Neural cell (in vitro differentiated cells): ENCODE data around the gene PRKD1. TPM values are rescaled to one million over a fixed set of nuclear protein-coding genes. Genes with fewer than 3 reads are reported as not detected.

Source experiments
- H2AFZ ChIP-seq: fragments of 200-600, 300-800 bp; sonication (generic), shearing (Covaris generic); 2 replicates; pipeline ENCODE4 v1.6.0; 2014; ENCODE audit warnings: low read depth, mild to moderate bottlenecking, antibody characterized with exemption, low read length, moderate library complexity
- H3F3A ChIP-seq: fragments of 200-600 bp; shearing (Covaris generic); 2 replicates; pipeline ENCODE4 v1.6.1; 2016; ENCODE audit warnings: mild to moderate bottlenecking, moderate library complexity, mixed read lengths, antibody characterized with exemption, low read length; ENCODE audit not compliant: insufficient read depth, poor library complexity, severe bottlenecking
- H3K27ac ChIP-seq: fragments of 200-600, 300-800 bp; sonication (generic), shearing (Covaris generic); 2 replicates; pipeline ENCODE4 v1.5.1; 2014; ENCODE audit warnings: mild to moderate bottlenecking, low read length, moderate library complexity
- H3K27me3 ChIP-seq: fragments of 300-800, 200-600 bp; sonication (generic), shearing (Covaris generic); 2 replicates; pipeline ENCODE4 v1.6.0; 2014; ENCODE audit warnings: mild to moderate bottlenecking, low read depth, low read length, moderate library complexity; ENCODE audit not compliant: insufficient read depth
- H3K36me3 ChIP-seq: fragments of 300-800, 200-600 bp; sonication (generic), shearing (Covaris generic); 2 replicates; pipeline ENCODE4 v1.5.1; 2014; ENCODE audit warnings: mild to moderate bottlenecking, antibody characterized with exemption, low read length, moderate library complexity; ENCODE audit not compliant: insufficient read depth
- H3K4me2 ChIP-seq: fragments of 300-800, 200-600 bp; sonication (generic), shearing (Covaris generic); 2 replicates; pipeline ENCODE4 v1.6.0; 2014; ENCODE audit warnings: mild to moderate bottlenecking, low read length
- H3K4me3 ChIP-seq: fragments of 300-800, 200-600 bp; sonication (generic), shearing (Covaris generic); 2 replicates; pipeline ENCODE4 v1.5.1; 2014; ENCODE audit warnings: mild to moderate bottlenecking, low read length, moderate library complexity
- H3K79me2 ChIP-seq: fragments of 200-600 bp; shearing (Covaris generic); replicated peaks from 2 replicates; pipeline ENCODE4 v1.6.0; 2014; ENCODE audit warnings: mild to moderate bottlenecking, low read length, moderate library complexity; ENCODE audit not compliant: insufficient read depth
- H3K9ac ChIP-seq: fragments of 300-800, 200-600 bp; sonication (generic), shearing (Covaris generic); 2 replicates; pipeline ENCODE4 v1.6.1; 2016; ENCODE audit warnings: mild to moderate bottlenecking, low read length, mixed read lengths
- H3K9me2 ChIP-seq: fragments of 200-600 bp; shearing (Covaris generic); 2 replicates; pipeline ENCODE4 v1.6.1; 2016; ENCODE audit warnings: mild to moderate bottlenecking, low read length, mixed read lengths; ENCODE audit not compliant: insufficient read depth
- H3K9me3 ChIP-seq: fragments of 200-600, 300-800 bp; sonication (generic), shearing (Covaris generic); 2 replicates; pipeline ENCODE4 v1.6.1; 2016; ENCODE audit warnings: mild to moderate bottlenecking, mixed run types, low read length, moderate library complexity, mixed read lengths
- H4K20me1 ChIP-seq: fragments of 200-600 bp; shearing (Covaris generic); 2 replicates; pipeline ENCODE4 v1.6.1; 2016; ENCODE audit warnings: mild to moderate bottlenecking, mixed run types; ENCODE audit not compliant: insufficient read depth
- CTCF ChIP-seq: fragments of 450-650 bp; IDR thresholded peaks from 2 replicates; pipeline ENCODE4 v1.5.1; 2014; ENCODE audit warnings: antibody characterized with exemption, mild to moderate bottlenecking, moderate library complexity; ENCODE audit not compliant: poor library complexity, severe bottlenecking
- EP300 ChIP-seq: fragments of 450-650 bp; conservative IDR thresholded peaks from 2 replicates; pipeline ENCODE4 v1.6.1; 2014; ENCODE audit warnings: antibody characterized with exemption, mild to moderate bottlenecking, moderate library complexity; ENCODE audit not compliant: poor library complexity, severe bottlenecking
- EZH2 ChIP-seq: fragments of 200-600, 300-800 bp; shearing (Covaris generic), sonication (generic); IDR thresholded peaks from 2 replicates; pipeline ENCODE4 v1.6.1; 2014; ENCODE audit warnings: antibody characterized with exemption, low read length, borderline replicate concordance, mild to moderate bottlenecking; ENCODE audit not compliant: insufficient read depth, poor library complexity, severe bottlenecking
- MXI1 ChIP-seq: fragments of 450-650 bp; conservative IDR thresholded peaks from 2 replicates; pipeline ENCODE4 v1.6.1; 2014; ENCODE audit warnings: antibody characterized with exemption, mild to moderate bottlenecking; ENCODE audit not compliant: poor library complexity, severe bottlenecking
- POLR2AphosphoS5 ChIP-seq: IDR thresholded peaks from 2 replicates; pipeline ENCODE4 v1.6.1; 2012
- RAD21 ChIP-seq: fragments of 450-650 bp; conservative IDR thresholded peaks from 2 replicates; pipeline ENCODE4 v1.6.1; 2014; ENCODE audit warnings: antibody characterized with exemption, mild to moderate bottlenecking, moderate library complexity
- REST ChIP-seq: IDR thresholded peaks from 2 replicates; pipeline ENCODE4 v1.6.1; 2012; ENCODE audit warnings: borderline replicate concordance
- SMC3 ChIP-seq: fragments of 450-650 bp; conservative IDR thresholded peaks from 2 replicates; pipeline ENCODE4 v1.6.1; 2014; ENCODE audit warnings: antibody characterized with exemption, mild to moderate bottlenecking, moderate library complexity; ENCODE audit not compliant: poor library complexity
- TAF1 ChIP-seq: IDR thresholded peaks from 2 replicates; pipeline ENCODE4 v1.6.1; 2012; ENCODE audit warnings: low read depth
- polyA plus RNA-seq: library from polyadenylated mRNA; depleted of rRNA; stranded (reverse); fragments of >200 nt; gene quantifications from 2 replicates; pipeline ENCODE4 v1.2.3, GENCODE V29; 2014

PRKD1 gene
- polyA plus RNA-seq, 1 donor from 2014 or later, result 9.6 TPM

- Histone ChIP-seq H3F3A (no peaks in the 10 kb centered on the region), H3K9me2 (no peaks in the 10 kb centered on the region), H4K20me1 (no peaks in the 10 kb centered on the region), H3K9ac (no peak overlapping the region), H3K4me3 (no peak overlapping the region), H2AFZ (no peak overlapping the region), H3K9me3 (no peaks in the 10 kb centered on the region), H3K36me3 (no peaks in the 10 kb centered on the region), H3K27ac (no peak overlapping the region), H3K4me2 (no peak overlapping the region), H3K79me2 (peaks cover 3% of the 10 kb centered on the region), H3K27me3 (no peaks in the 10 kb centered on the region)
- TF ChIP-seq POLR2AphosphoS5 (no peak), EP300 (no peak), MXI1 (no peak), EZH2 (no peak), TAF1 (no peak), CTCF (no peak), RAD21 (no peak)
These were observed 15.8 kb downstream of the PRKD1 start for GRCh38 chr14:29911810-29912209.

GRCh38 chr14:29908652-29909577, 18.7 kb downstream of the PRKD1 start:
- H2AFZ ChIP-seq, result no peak overlapping the region
- no peaks in the 10 kb centered on the region for H3F3A ChIP-seq
- no peak for TF ChIP-seq TAF1
- TF ChIP-seq POLR2AphosphoS5, result no peak
- no peak for TF ChIP-seq CTCF
- TF ChIP-seq RAD21, result no peak
- TF ChIP-seq EZH2, result no peak
- no peak for TF ChIP-seq EP300
- no peak for TF ChIP-seq REST
- no peak for TF ChIP-seq SMC3
- TF ChIP-seq MXI1, result no peak
- no peak overlapping the region for H3K27ac ChIP-seq
- no peak overlapping the region for H3K9ac ChIP-seq
- no peaks in the 10 kb centered on the region for H3K36me3 ChIP-seq
- no peaks in the 10 kb centered on the region for H3K9me2 ChIP-seq
- H3K79me2 ChIP-seq, result no peaks in the 10 kb centered on the region
- H4K20me1 ChIP-seq, result no peaks in the 10 kb centered on the region
- H3K27me3 ChIP-seq, result no peaks in the 10 kb centered on the region
- no peaks in the 10 kb centered on the region for H3K9me3 ChIP-seq
- H3K4me3 ChIP-seq, result no peak overlapping the region
- no peak overlapping the region for H3K4me2 ChIP-seq
